Measurements from ENCODE around the gene CLHC1. TPM values are rescaled to one million over a fixed set of nuclear protein-coding genes. Genes with fewer than 3 reads are reported as not detected.
"Not testable (repeated sequence)": the region's sequence is repeated elsewhere in the genome, so short reads cannot be mapped to it uniquely, and the experiment has no call there.

The CLHC1 gene
- total and polyA plus RNA-seq, 2 donors (not counting 1 experiment from before 2014, with no cell fraction given), result 2.0 to 12.8 TPM

GRCh38 chr2:55200416-55200815, 31.7 kb downstream of the CLHC1 start:
- intact Hi-C loops (cut with micrococcal nuclease), result no loop called here
- no peak for DNase-seq
- H3K9me3 Mint-ChIP-seq (ENCODE audit: insufficient read depth), result peaks cover 17% of the 10 kb centered on the region

DNA sequence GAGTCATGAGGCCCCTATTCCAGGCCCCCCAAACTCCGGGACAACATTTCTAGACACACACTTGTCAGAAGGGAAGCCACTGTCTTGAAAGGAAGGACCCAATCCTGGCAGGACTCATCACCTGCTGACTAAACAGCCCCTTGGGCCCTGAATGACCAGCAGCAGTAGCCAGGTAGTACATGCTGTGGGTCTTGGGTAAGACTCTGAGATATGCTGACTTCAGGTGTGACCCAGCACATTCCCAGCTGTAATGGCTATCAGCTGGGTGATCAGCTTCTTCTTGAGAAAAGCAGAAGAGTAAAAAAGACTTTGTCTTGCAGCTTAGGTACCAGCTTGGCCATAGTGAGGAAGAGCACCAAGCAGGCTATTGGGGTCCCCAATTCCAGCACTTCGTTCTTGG, 35.6 kb downstream of the CLHC1 start:
- Histone ChIP-seq H3K9ac (ENCODE audit: low read length) (no peak overlapping the region), H3K36me3 (replicated peaks in 1 of 2; ENCODE audit: control extremely low read depth in 1 of 2, control insufficient read depth in 1 of 2, extremely low read depth in 1 of 2, insufficient read depth in 2 of 2, low read length in 1 of 2) (no peaks in the 10 kb centered on the region), H3K27ac (ENCODE audit: low read length in 2 of 2) (no peak overlapping the region), H3K79me2 (ENCODE audit: control insufficient read depth, insufficient read depth, low read length) (no peaks in the 10 kb centered on the region), H3K4me3 (ENCODE audit: control extremely low read depth in 1 of 5, extremely low read depth in 1 of 5, insufficient read depth in 1 of 5, low read depth in 2 of 5, low read length in 4 of 5) (no peak overlapping the region), H3K4me1 (ENCODE audit: control insufficient read depth in 2 of 2, insufficient read depth in 2 of 2, low read length in 2 of 2) (no peaks in the 10 kb centered on the region), H2AFZ (ENCODE audit: insufficient read depth, low read depth, low read length, poor library complexity, severe bottlenecking) (no peak overlapping the region), H3K27me3 (replicated peaks in 1 of 4; ENCODE audit: control extremely low read depth in 1 of 4, control insufficient read depth in 3 of 4, insufficient read depth in 4 of 4, low read length in 3 of 4) (no peaks in the 10 kb centered on the region), H3K4me2 (replicated peaks; ENCODE audit: low read depth, low read length, poor library complexity, severe bottlenecking) (no peak overlapping the region), H4K20me1 (ENCODE audit: control insufficient read depth, insufficient read depth, low read length, poor library complexity, severe bottlenecking) (no peaks in the 10 kb centered on the region), H3K9me3 (ENCODE audit: control extremely low read depth in 1 of 3, control insufficient read depth in 2 of 3, insufficient read depth in 1 of 3, low read length in 2 of 3) (peaks cover 0 to 14% (median 7%) of the 10 kb centered on the region in 3 donors)
- ATAC-seq (ENCODE audit: low read depth) (no peak), DNase-seq (no peak)
- TF ChIP-seq, protein P1, sequence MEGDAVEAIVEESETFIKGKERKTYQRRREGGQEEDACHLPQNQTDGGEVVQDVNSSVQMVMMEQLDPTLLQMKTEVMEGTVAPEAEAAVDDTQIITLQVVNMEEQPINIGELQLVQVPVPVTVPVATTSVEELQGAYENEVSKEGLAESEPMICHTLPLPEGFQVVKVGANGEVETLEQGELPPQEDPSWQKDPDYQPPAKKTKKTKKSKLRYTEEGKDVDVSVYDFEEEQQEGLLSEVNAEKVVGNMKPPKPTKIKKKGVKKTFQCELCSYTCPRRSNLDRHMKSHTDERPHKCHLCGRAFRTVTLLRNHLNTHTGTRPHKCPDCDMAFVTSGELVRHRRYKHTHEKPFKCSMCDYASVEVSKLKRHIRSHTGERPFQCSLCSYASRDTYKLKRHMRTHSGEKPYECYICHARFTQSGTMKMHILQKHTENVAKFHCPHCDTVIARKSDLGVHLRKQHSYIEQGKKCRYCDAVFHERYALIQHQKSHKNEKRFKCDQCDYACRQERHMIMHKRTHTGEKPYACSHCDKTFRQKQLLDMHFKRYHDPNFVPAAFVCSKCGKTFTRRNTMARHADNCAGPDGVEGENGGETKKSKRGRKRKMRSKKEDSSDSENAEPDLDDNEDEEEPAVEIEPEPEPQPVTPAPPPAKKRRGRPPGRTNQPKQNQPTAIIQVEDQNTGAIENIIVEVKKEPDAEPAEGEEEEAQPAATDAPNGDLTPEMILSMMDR (IDR thresholded peaks at IDR 0.05), result no peak
- no peak for TF ChIP-seq EZH2 (IDR thresholded peaks at IDR 0.05; ENCODE audit: borderline replicate concordance, insufficient read depth, low read depth, low read length, poor library complexity, severe bottlenecking)
- no peak overlapping the region for H3K27ac Mint-ChIP-seq
- H3K9me3 Mint-ChIP-seq (ENCODE audit: insufficient read depth), result peaks cover 11% of the 10 kb centered on the region
- intact Hi-C loops (cut with micrococcal nuclease), result no loop called here
- H3K27me3 Mint-ChIP-seq, result no peaks in the 10 kb centered on the region
- 94% methylated on average over 2 of the region's 2 CpGs for whole genome bisulfite sequencing (ENCODE audit: insufficient coverage)
- no peak overlapping the region for H3K4me3 Mint-ChIP-seq
- CTCF ChIA-PET, result no interaction called here
- no peaks in the 10 kb centered on the region for H3K4me1 Mint-ChIP-seq
- POLR2A ChIA-PET, result no interaction called here

More at GRCh38 chr2:55200416-55200815, 31.7 kb downstream of the CLHC1 start:
- Mint-ChIP-seq H3K27me3 (no peaks in the 10 kb centered on the region), H3K4me1 (no peaks in the 10 kb centered on the region), H3K27ac (no peak overlapping the region), H3K4me3 (no peak overlapping the region)
- Histone ChIP-seq H3K4me3 (ENCODE audit: control extremely low read depth in 1 of 5, extremely low read depth in 1 of 5, insufficient read depth in 1 of 5, low read depth in 2 of 5, low read length in 4 of 5) (no peak overlapping the region), H3K4me2 (replicated peaks; ENCODE audit: low read depth, low read length, poor library complexity, severe bottlenecking) (no peak overlapping the region), H3K27ac (ENCODE audit: low read length in 2 of 2) (no peak overlapping the region), H2AFZ (ENCODE audit: insufficient read depth, low read depth, low read length, poor library complexity, severe bottlenecking) (no peak overlapping the region), H3K9me3 (ENCODE audit: control extremely low read depth in 1 of 3, control insufficient read depth in 2 of 3, insufficient read depth in 1 of 3, low read length in 2 of 3) (peaks cover 0 to 15% (median 14%) of the 10 kb centered on the region in 3 donors), H4K20me1 (ENCODE audit: control insufficient read depth, insufficient read depth, low read length, poor library complexity, severe bottlenecking) (no peaks in the 10 kb centered on the region), H3K36me3 (replicated peaks in 1 of 2; ENCODE audit: control extremely low read depth in 1 of 2, control insufficient read depth in 1 of 2, extremely low read depth in 1 of 2, insufficient read depth in 2 of 2, low read length in 1 of 2) (no peaks in the 10 kb centered on the region), H3K9ac (ENCODE audit: low read length) (no peak overlapping the region), H3K27me3 (replicated peaks in 1 of 4; ENCODE audit: control extremely low read depth in 1 of 4, control insufficient read depth in 3 of 4, insufficient read depth in 4 of 4, low read length in 3 of 4) (no peaks in the 10 kb centered on the region), H3K79me2 (ENCODE audit: control insufficient read depth, insufficient read depth, low read length) (no peaks in the 10 kb centered on the region), H3K4me1 (ENCODE audit: control insufficient read depth in 2 of 2, insufficient read depth in 2 of 2, low read length in 2 of 2) (no peaks in the 10 kb centered on the region)
- POLR2A ChIA-PET, result no interaction called here
- WGBS (ENCODE audit: insufficient coverage), result no CpG with 5 or more reads among the region's 1 CpG
- no peak for ATAC-seq (ENCODE audit: low read depth)
- CTCF ChIA-PET, result no interaction called here
- TF ChIP-seq, protein P1 (IDR thresholded peaks at IDR 0.05), result no peak
- no peak for TF ChIP-seq EZH2 (IDR thresholded peaks at IDR 0.05; ENCODE audit: borderline replicate concordance, insufficient read depth, low read depth, low read length, poor library complexity, severe bottlenecking)

DNA sequence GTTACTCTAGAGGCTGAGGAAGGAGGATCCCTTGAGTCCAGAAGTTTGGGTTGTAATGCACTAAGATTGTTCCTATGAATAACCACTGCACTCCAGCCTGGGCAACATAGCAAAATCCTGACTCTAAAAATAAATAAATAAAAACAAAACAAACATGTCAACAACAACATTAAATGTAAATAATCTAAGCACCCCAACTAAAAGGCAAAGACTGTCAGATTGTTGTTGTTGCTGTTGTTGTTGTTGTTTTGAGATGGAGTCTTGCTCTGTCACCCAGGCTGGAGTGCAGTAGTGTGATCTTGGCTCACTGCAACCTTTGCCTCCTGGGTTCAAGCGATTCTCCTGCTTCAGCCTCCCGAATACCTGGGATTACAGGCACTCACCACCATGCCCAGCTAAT, 40.2 kb downstream of the CLHC1 start:
- H3K27ac ChIP-seq (ENCODE audit: low read length in 2 of 2); ATAC-seq (ENCODE audit: low read depth); POLR2A ChIA-PET; H3K27ac Mint-ChIP-seq; H4K20me1 ChIP-seq (ENCODE audit: control insufficient read depth, insufficient read depth, low read length, poor library complexity, severe bottlenecking); H3K4me2 ChIP-seq (replicated peaks; ENCODE audit: low read depth, low read length, poor library complexity, severe bottlenecking); DNase-seq; H3K9me3 Mint-ChIP-seq (ENCODE audit: insufficient read depth); H3K4me1 Mint-ChIP-seq; H3K27me3 Mint-ChIP-seq; H3K79me2 ChIP-seq (ENCODE audit: control insufficient read depth, insufficient read depth, low read length); CTCF ChIA-PET; H3K27me3 ChIP-seq (replicated peaks in 1 of 4; ENCODE audit: control extremely low read depth in 1 of 4, control insufficient read depth in 3 of 4, insufficient read depth in 4 of 4, low read length in 3 of 4); H2AFZ ChIP-seq (ENCODE audit: insufficient read depth, low read depth, low read length, poor library complexity, severe bottlenecking); H3K4me3 ChIP-seq (ENCODE audit: control extremely low read depth in 1 of 5, extremely low read depth in 1 of 5, insufficient read depth in 1 of 5, low read depth in 2 of 5, low read length in 4 of 5); H3K4me1 ChIP-seq (ENCODE audit: control insufficient read depth in 2 of 2, insufficient read depth in 2 of 2, low read length in 2 of 2); intact Hi-C loops (cut with micrococcal nuclease); H3K9me3 ChIP-seq (ENCODE audit: control extremely low read depth in 1 of 3, control insufficient read depth in 2 of 3, insufficient read depth in 1 of 3, low read length in 2 of 3); H3K36me3 ChIP-seq (replicated peaks in 1 of 2; ENCODE audit: control extremely low read depth in 1 of 2, control insufficient read depth in 1 of 2, extremely low read depth in 1 of 2, insufficient read depth in 2 of 2, low read length in 1 of 2); H3K4me3 Mint-ChIP-seq; H3K9ac ChIP-seq (ENCODE audit: low read length): not testable (repeated sequence)
- WGBS (ENCODE audit: insufficient coverage), result 100% methylated on average over 1 of the region's 2 CpGs

Measured in B cell (primary cell).